Esophagus (tissue), 2 donors: ENCODE data around the gene MYRIP. TPM values are rescaled to one million over a fixed set of nuclear protein-coding genes. Genes with fewer than 3 reads are reported as not detected.

Source experiments
- H3K27ac ChIP-seq, 2 donors: one replicate each; pipeline ENCODE4 v1.5.1; 2013; ENCODE audit warnings: low read depth in 2 of 2, mild to moderate bottlenecking in 2 of 2, inconsistent platforms in 1 of 2, low read length in 1 of 2, moderate library complexity in 1 of 2
- H3K27me3 ChIP-seq, 2 donors: one replicate each; pipeline ENCODE4 v1.6.1; 2013; ENCODE audit warnings: low read length in 2 of 2, control low read depth in 1 of 2, mild to moderate bottlenecking in 1 of 2; ENCODE audit not compliant: insufficient read depth in 2 of 2, control insufficient read depth in 1 of 2
- H3K36me3 ChIP-seq, 2 donors: one replicate each; pipeline ENCODE4 v1.6.1; 2013; ENCODE audit warnings: low read length in 1 of 2; ENCODE audit not compliant: control insufficient read depth in 2 of 2, insufficient read depth in 2 of 2
- H3K4me1 ChIP-seq, 2 donors: one replicate each; pipeline ENCODE4 v1.6.1; 2013; ENCODE audit warnings: low read length in 1 of 2; ENCODE audit not compliant: control insufficient read depth in 2 of 2, insufficient read depth in 2 of 2
- H3K4me3 ChIP-seq, 2 donors: one replicate each; pipeline ENCODE4 v1.5.1; 2013; ENCODE audit warnings: low read length in 2 of 2, mild to moderate bottlenecking in 2 of 2, low read depth in 1 of 2, moderate library complexity in 1 of 2
- H3K9me3 ChIP-seq, 2 donors: one replicate each; pipeline ENCODE4 v1.6.1; 2013; ENCODE audit warnings: mild to moderate bottlenecking in 2 of 2, low read depth in 1 of 2, low read length in 1 of 2, moderate library complexity in 1 of 2; ENCODE audit not compliant: control insufficient read depth in 2 of 2, insufficient read depth in 1 of 2
- WGBS, 2 donors: extraction: QIAGEN DNeasy Blood & Tissue Kit; methylation state at CpG; one replicate each; pipeline ENCODE4 v1.1.7; 2013; 5-methylcytosine and 5-hydroxymethylcytosine counted together
- polyA plus RNA-seq, 2 donors: library from polyadenylated mRNA; stranded (reverse); fragments of 200-250 nt; gene quantifications; one replicate each; pipeline ENCODE4 v1.2.3, GENCODE V29; 2013
- donor health status: healthy with polysubstance abuse.
- donor health status: Bipolar disorder and iron deficiency.

Gene MYRIP
- polyA plus RNA-seq, 2 donors = 0.29 to 0.55 TPM

- Histone ChIP-seq H3K4me3 (no peak overlapping the region), H3K4me1 (no peaks in the 10 kb centered on the region), H3K27ac (no peak overlapping the region), H3K36me3 (no peaks in the 10 kb centered on the region), H3K9me3 (no peaks in the 10 kb centered on the region), H3K27me3 (no peaks in the 10 kb centered on the region)
- WGBS, 2 donors = 66 to 81% methylated on average over 3 of the region's 3 CpGs
Measured at GRCh38 chr3:39910826-39911464, 101.5 kb downstream of the MYRIP start.

- Histone ChIP-seq H3K9me3 (no peaks in the 10 kb centered on the region), H3K36me3 (no peaks in the 10 kb centered on the region), H3K4me1 (no peaks in the 10 kb centered on the region), H3K27ac (no peak overlapping the region), H3K4me3 (no peak overlapping the region), H3K27me3 (no peaks in the 10 kb centered on the region)
- 32 to 42% methylated on average over 3 of the region's 3 CpGs for WGBS, 2 donors
Measured at GRCh38 chr3:39911465-39912309, 102.3 kb downstream of the MYRIP start.

- Histone ChIP-seq H3K4me3 (no peak overlapping the region), H3K4me1 (peaks cover 0 to 2% of the 10 kb centered on the region in 2 donors), H3K9me3 (no peaks in the 10 kb centered on the region), H3K27ac (no peak overlapping the region), H3K27me3 (no peaks in the 10 kb centered on the region), H3K36me3 (no peaks in the 10 kb centered on the region)
- WGBS, 2 donors = 80 to 84% methylated on average over 2 of the region's 2 CpGs
Measured at GRCh38 chr3:39915027-39915426, 105.6 kb downstream of the MYRIP start.

- H3K27ac ChIP-seq = no peak overlapping the region
- no peaks in the 10 kb centered on the region for H3K36me3 ChIP-seq
- H3K9me3 ChIP-seq = no peaks in the 10 kb centered on the region
- H3K27me3 ChIP-seq = no peaks in the 10 kb centered on the region
- H3K4me3 ChIP-seq = no peak overlapping the region
- H3K4me1 ChIP-seq = peaks cover 0 to 2% of the 10 kb centered on the region in 2 donors
- 40 to 44% methylated on average over 1 of the region's 1 CpG for WGBS, 2 donors
Measured at GRCh38 chr3:39917065-39917773, 107.8 kb downstream of the MYRIP start.

GRCh38 chr3:39919281-39919680 is 109.9 kb downstream of the MYRIP start:
- WGBS, 2 donors = 82 to 90% methylated on average over 2 of the region's 2 CpGs
- no peaks in the 10 kb centered on the region for H3K27me3 ChIP-seq
- no peak overlapping the region for H3K27ac ChIP-seq
- no peak overlapping the region for H3K4me3 ChIP-seq
- no peaks in the 10 kb centered on the region for H3K9me3 ChIP-seq
- no peaks in the 10 kb centered on the region for H3K36me3 ChIP-seq
- peaks cover 0 to 2% of the 10 kb centered on the region in 2 donors for H3K4me1 ChIP-seq

GRCh38 chr3:39920271-39920670 is 110.9 kb downstream of the MYRIP start:
- peaks cover 0 to 2% of the 10 kb centered on the region in 2 donors for H3K4me1 ChIP-seq
- 75 to 85% methylated on average over 1 of the region's 1 CpG for WGBS, 2 donors
- H3K4me3 ChIP-seq = no peak overlapping the region
- H3K27ac ChIP-seq = no peak overlapping the region
- no peaks in the 10 kb centered on the region for H3K9me3 ChIP-seq
- H3K36me3 ChIP-seq = no peaks in the 10 kb centered on the region
- H3K27me3 ChIP-seq = no peaks in the 10 kb centered on the region

GRCh38 chr3:39927479-39927878 is 118.1 kb downstream of the MYRIP start:
- Histone ChIP-seq H3K4me3 (no peak overlapping the region), H3K9me3 (no peaks in the 10 kb centered on the region), H3K27ac (no peak overlapping the region), H3K4me1 (no peaks in the 10 kb centered on the region), H3K27me3 (no peaks in the 10 kb centered on the region), H3K36me3 (no peaks in the 10 kb centered on the region)
- 60 to 81% methylated on average over 2 of the region's 2 CpGs for WGBS, 2 donors

GRCh38 chr3:39933986-39934693 is 124.7 kb downstream of the MYRIP start:
- Histone ChIP-seq H3K4me1 (no peaks in the 10 kb centered on the region), H3K27ac (no peak overlapping the region), H3K4me3 (no peak overlapping the region), H3K9me3 (no peaks in the 10 kb centered on the region), H3K36me3 (no peaks in the 10 kb centered on the region), H3K27me3 (no peaks in the 10 kb centered on the region)
- 15 to 33% methylated on average over 1 of the region's 1 CpG for WGBS, 2 donors

GRCh38 chr3:39934696-39935095 is 125.3 kb downstream of the MYRIP start:
- H3K27ac ChIP-seq = no peak overlapping the region
- no peaks in the 10 kb centered on the region for H3K36me3 ChIP-seq
- H3K4me1 ChIP-seq = no peaks in the 10 kb centered on the region
- H3K4me3 ChIP-seq = no peak overlapping the region
- WGBS, 2 donors = 51 to 59% methylated on average over 5 of the region's 5 CpGs
- H3K9me3 ChIP-seq = no peaks in the 10 kb centered on the region
- H3K27me3 ChIP-seq = no peaks in the 10 kb centered on the region
